NT2/D1 (cell line): ENCODE data around the gene IGF2BP2.

ENCODE experiments used
- YY1 ChIP-seq: IDR thresholded peaks from 2 replicates; pipeline ENCODE4 v1.6.1; 2011; ENCODE audit not compliant: insufficient read length, insufficient read depth
- ZNF274 ChIP-seq: IDR thresholded peaks from 2 replicates; pipeline ENCODE4 v1.6.1; 2011; ENCODE audit warnings: mild to moderate bottlenecking, low read depth, low read length

DNA sequence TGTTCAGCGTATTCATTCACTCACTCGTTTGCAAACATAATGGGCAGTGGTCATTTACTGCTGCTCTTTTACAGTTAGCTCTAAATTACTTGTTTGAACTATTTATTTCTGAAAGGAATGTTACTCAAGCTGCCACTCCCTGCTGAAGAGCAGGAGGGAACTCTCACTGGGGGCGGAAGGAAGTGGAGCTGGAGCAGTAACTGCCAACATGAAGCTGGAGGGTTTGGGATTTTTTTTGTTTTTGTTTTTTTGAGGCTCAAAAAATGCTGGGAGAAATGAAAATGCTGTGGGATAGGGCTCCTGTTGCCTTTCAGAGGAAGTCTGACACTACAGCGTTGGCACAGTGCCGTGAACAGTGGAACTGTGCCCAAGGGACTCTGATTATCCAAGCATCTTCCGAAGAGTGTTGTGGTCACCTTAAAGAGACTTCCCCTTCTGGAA, 194.6 kb downstream of the IGF2BP2 start:
- no peak for TF ChIP-seq YY1
- no peak for TF ChIP-seq ZNF274
